A549 (cell line): ENCODE measurements around the gene MED27. TPM values are rescaled to one million over a fixed set of nuclear protein-coding genes. Genes with fewer than 3 reads are reported as not detected.

Experiments used
- ATAC-seq, 2 experiments: fragments of 200-7000 bp in 1 of 2; fragments of >200 bp in 1 of 2; cut with Nextera tagmentation in 1 of 2; cut with Tn5 transposase in 1 of 2; 3 replicates each; pipeline versions ENCODE4 v1.8.0 to v1.9.1; 2018 to 2020; ENCODE audit warnings: mild to moderate bottlenecking in 1 of 2, moderate library complexity in 1 of 2
- CTCF ChIA-PET: fragments of 300-600 bp; sonication (Branson Sonifier 250); formaldehyde crosslinking; extraction: SDS; loops from one replicate; lab custom pipeline; 2021; ENCODE audit warnings: antibody characterized with exemption, inconsistent platforms; lab: Yijun Ruan, JAX
- POLR2A ChIA-PET: fragments of 350-600 bp; formaldehyde crosslinking; extraction: SDS; loops from one replicate; lab custom pipeline; 2021; ENCODE audit warnings: antibody characterized with exemption, inconsistent platforms; lab: Yijun Ruan, JAX
- DNase-seq, 2 experiments: peaks; one replicate each; pipeline versions ENCODE4 v3.0.0 to v3.0.0-alpha.2; 2011 to 2016; ENCODE audit warnings: low read depth in 1 of 2, low spot score in 1 of 2
- FAIRE-seq: peaks from 2 replicates; lab custom pipeline; 2011; peaks lifted over from hg19 to GRCh38; lab: Jason Lieb, UNC
- H3K27ac ChIP-seq, 2 experiments: fragments of >200 bp; sonication (Bioruptor Twin); formaldehyde crosslinking; 3 replicates each; pipeline ENCODE4 v1.5.1; 2016 to 2017
- H3K4me1 ChIP-seq: fragments of >200 bp; sonication (Bioruptor Twin); formaldehyde crosslinking; 3 replicates; pipeline ENCODE4 v1.6.1; 2016
- H3K4me2 ChIP-seq: fragments of >200 bp; sonication (Bioruptor Twin); formaldehyde crosslinking; 3 replicates; pipeline ENCODE4 v1.6.1; 2016
- H3K4me3 ChIP-seq: fragments of >200 bp; sonication (Bioruptor Twin); formaldehyde crosslinking; 3 replicates; pipeline ENCODE4 v1.5.1; 2016
- H3K9me3 ChIP-seq: fragments of >200 bp; sonication (Bioruptor Twin); formaldehyde crosslinking; 3 replicates; pipeline ENCODE4 v1.6.1; 2016
- ATOH8 ChIP-seq: fragments of 250-450 bp; sonication (Bioruptor Pico); IDR thresholded peaks from 2 replicates; pipeline ENCODE4 v1.5.0; 2020; ENCODE audit warnings: low read depth, mild to moderate bottlenecking, moderate library complexity
- BHLHE40 ChIP-seq: IDR thresholded peaks from 2 replicates; pipeline ENCODE4 v1.6.1; 2012; ENCODE audit warnings: low read depth, low read length, inconsistent platforms
- CBX2 ChIP-seq: fragments of 200-600 bp; sonication (generic); IDR thresholded peaks from 2 replicates; pipeline ENCODE4 v1.6.1; 2016; ENCODE audit warnings: low read depth, mild to moderate bottlenecking, borderline replicate concordance
- CBX8 ChIP-seq: fragments of 200-600 bp; sonication (generic); IDR thresholded peaks from 2 replicates; pipeline ENCODE4 v1.6.1; 2016
- CTCF ChIP-seq: fragments of >200 bp; sonication (Bioruptor Twin); formaldehyde crosslinking; IDR thresholded peaks from 3 replicates; pipeline ENCODE4 v1.5.1; 2016
- FOXS1 ChIP-seq: fragments of 250-450 bp; sonication (Bioruptor Pico); IDR thresholded peaks from 2 replicates; pipeline ENCODE4 v1.5.0; 2020; ENCODE audit warnings: mild to moderate bottlenecking, moderate library complexity
- HMGXB4 ChIP-seq: fragments of 250-450 bp; sonication (Bioruptor Pico); IDR thresholded peaks from 2 replicates; pipeline ENCODE4 v1.5.0; 2021; ENCODE audit warnings: mild to moderate bottlenecking, moderate library complexity, borderline replicate concordance
- HOXA7 ChIP-seq: fragments of 250-450 bp; sonication (Bioruptor Pico); IDR thresholded peaks from 2 replicates; pipeline ENCODE4 v1.5.0; 2020; ENCODE audit warnings: mild to moderate bottlenecking, moderate library complexity
- HOXB5 ChIP-seq: fragments of 250-450 bp; sonication (Bioruptor Pico); IDR thresholded peaks from 2 replicates; pipeline ENCODE4 v1.5.0; 2020; ENCODE audit warnings: mild to moderate bottlenecking, moderate library complexity
- KDM5A ChIP-seq: fragments of 200-600 bp; sonication (generic); IDR thresholded peaks from 2 replicates; pipeline ENCODE4 v1.6.1; 2016; ENCODE audit warnings: antibody characterized with exemption, mild to moderate bottlenecking
- MAZ ChIP-seq: fragments of 150-350 bp; IDR thresholded peaks from 2 replicates; pipeline ENCODE4 v1.6.1; 2014; ENCODE audit warnings: antibody characterized with exemption, low read depth, low read length, borderline replicate concordance
- MYC ChIP-seq: IDR thresholded peaks from 2 replicates; pipeline ENCODE4 v1.6.1; 2012; ENCODE audit warnings: mild to moderate bottlenecking, inconsistent platforms, low read length, improper control_type of control experiment, borderline replicate concordance
- NFE2L2 ChIP-seq: fragments of 150-350 bp; conservative IDR thresholded peaks from 2 replicates; pipeline ENCODE4 v1.6.1; 2014; ENCODE audit warnings: low read length
- NPAS2 ChIP-seq: fragments of 250-450 bp; sonication (Bioruptor Pico); IDR thresholded peaks from 2 replicates; pipeline ENCODE4 v1.8.0; 2022; ENCODE audit warnings: mild to moderate bottlenecking, moderate library complexity, borderline replicate concordance
- RARB ChIP-seq: fragments of 250-450 bp; sonication (Bioruptor Pico); IDR thresholded peaks from 2 replicates; pipeline ENCODE4 v1.8.0; 2021; ENCODE audit warnings: mild to moderate bottlenecking, moderate library complexity
- RCOR1 ChIP-seq: fragments of 150-350 bp; IDR thresholded peaks from 2 replicates; pipeline ENCODE4 v1.6.1; 2014; ENCODE audit warnings: antibody characterized with exemption, low read length, low read depth
- TP53 ChIP-seq: fragments of 250-450 bp; sonication (Bioruptor Pico); IDR thresholded peaks from 2 replicates; pipeline ENCODE4 v1.5.0; 2021; ENCODE audit warnings: mild to moderate bottlenecking, moderate library complexity
- ZSCAN20 ChIP-seq: fragments of 250-450 bp; sonication (Bioruptor Pico); IDR thresholded peaks from 2 replicates; pipeline ENCODE4 v1.8.0; 2022; ENCODE audit warnings: mild to moderate bottlenecking, moderate library complexity
- WGBS: methylation state at CpG from one replicate; pipeline ENCODE4 v1.1.6; 2017; ENCODE audit errors: missing lambda C conversion rate; 5-methylcytosine and 5-hydroxymethylcytosine counted together
- polyA plus RNA-seq, 4 experiments: library from polyadenylated mRNA; depleted of rRNA in 3 of 4; stranded (reverse); fragments of >200 nt; fragmentation: RNase III in 1 of 4; extraction: RNeasy Plus Mini Kit Qiagen cat#74134 plus additional on column Dnase treatment in 1 of 4; gene quantifications; 2 replicates in 3 of 4; 3 replicates in 1 of 4; pipeline ENCODE4 v1.2.3, GENCODE V29; 2011 to 2017

MED27 gene
- polyA plus RNA-seq, 2 of the 4 experiments (the other 2 are of a cell fraction): 24.2 to 37.8 TPM

GRCh38 chr9:131961496-131961880 is 118.2 kb downstream of the MED27 start:
- Histone ChIP-seq H3K9me3 (no peaks in the 10 kb centered on the region), H3K27ac (no peak overlapping the region), H3K4me3 (no peak overlapping the region), H3K4me2 (no peak overlapping the region), H3K4me1 (peaks cover 12% of the 10 kb centered on the region; the same call in 2 of the 3 replicates)
- WGBS: 94% methylated on average over 6 of the region's 6 CpGs
- FAIRE-seq (no peak), ATAC-seq (no peak), DNase-seq (no peak)
- TF ChIP-seq CBX2: no peak
- TF ChIP-seq BHLHE40: no peak
- no peak for TF ChIP-seq CBX8
- no peak for TF ChIP-seq ZSCAN20 (CRISPR knock-in tag)
- TF ChIP-seq KDM5A: no peak
- TF ChIP-seq MYC: no peak
- TF ChIP-seq NPAS2 (CRISPR knock-in tag): no peak
- no peak for TF ChIP-seq CTCF
- ChIA-PET CTCF (no interaction called here), POLR2A (no interaction called here)

GRCh38 chr9:131960851-131961495 is 118.7 kb downstream of the MED27 start:
- Histone ChIP-seq H3K9me3 (no peaks in the 10 kb centered on the region), H3K4me3 (no peak overlapping the region), H3K27ac (no peak overlapping the region), H3K4me1 (peaks cover 12% of the 10 kb centered on the region; the same call in 2 of the 3 replicates), H3K4me2 (no peak overlapping the region)
- ChIA-PET POLR2A (no interaction called here), CTCF (interaction anchor here (1.0 kb wide), 1 partner anchor 77 kb away, joined by 3 read pairs; no protein-coding TSS in a partner anchor)
- no peak for TF ChIP-seq NFE2L2
- no peak for TF ChIP-seq ATOH8
- TF ChIP-seq CBX2: no peak
- no peak for TF ChIP-seq TP53 (CRISPR knock-in tag)
- no peak for TF ChIP-seq ZSCAN20 (CRISPR knock-in tag)
- TF ChIP-seq RARB: no peak
- no peak for TF ChIP-seq RCOR1
- no peak for TF ChIP-seq HOXA7 (CRISPR knock-in tag)
- no peak for TF ChIP-seq MAZ
- no peak for TF ChIP-seq HMGXB4 (CRISPR knock-in tag)
- no peak for TF ChIP-seq NPAS2 (CRISPR knock-in tag)
- TF ChIP-seq HOXB5 (CRISPR knock-in tag): no peak
- no peak for TF ChIP-seq CTCF
- TF ChIP-seq FOXS1 (CRISPR knock-in tag): no peak
- WGBS: 81% methylated on average over 12 of the region's 12 CpGs
- no peak for FAIRE-seq
- no peak for DNase-seq
- ATAC-seq: no peak
